Renal cortex interstitium (tissue), 3 donors: ENCODE data around the gene RBM34. TPM values are rescaled to one million over a fixed set of nuclear protein-coding genes. Genes with fewer than 3 reads are reported as not detected.

Experiments used
- polyA plus RNA-seq, 3 donors: library from polyadenylated mRNA; unstranded; fragments of 120-200 nt; gene quantifications; one replicate each; pipeline ENCODE4 v1.2.1, GENCODE V29; 2013; ENCODE audit not compliant: insufficient read length in 3 of 3

The RBM34 gene
- polyA plus RNA-seq, 3 donors, result 69.7 to 86.9 (median 76.8) TPM

Other genes with a start within 250 kb of the RBM34 start
- gene TOMM20, start 32.4 kb downstream of the RBM34 start, polyA plus RNA-seq, result 100 to 1,000 TPM; 203 to 239 (median 212) TPM
- gene ARID4B, start 166.9 kb upstream of the RBM34 start, polyA plus RNA-seq, result 10 to 100 TPM; 45.7 to 60.4 (median 51.2) TPM
- gene GGPS1, start 167.3 kb upstream of the RBM34 start, polyA plus RNA-seq, result 10 to 100 TPM; 49.0 to 65.2 (median 55.4) TPM
- 10 to 100 TPM; 39.9 to 57.7 (median 55.4) TPM for gene TBCE, start 206.2 kb upstream of the RBM34 start, polyA plus RNA-seq